ENCODE results near the gene NMNAT2. TPM values are rescaled to one million over a fixed set of nuclear protein-coding genes. Genes with fewer than 3 reads are reported as not detected.

The NMNAT2 gene
- total and polyA plus RNA-seq, 10 of the 15 experiments (the other 5 are each of a cell fraction or from before 2014, with no cell fraction given), result 0.02 to 2.0 (median 0.60) TPM

- no peaks in the 10 kb centered on the region for H3K4me1 ChIP-seq (ENCODE audit: control insufficient read depth, insufficient read depth, low read length)
- ATAC-seq (no peak), DNase-seq (ENCODE audit: low read depth, low spot score) (no peak), FAIRE-seq (no peak)
- no TSS peak for BruUV-seq (replicated peaks)
- POLR2A ChIA-PET, result no interaction called here
- 43% methylated on average over 8 of the region's 8 CpGs for WGBS (ENCODE audit: insufficient coverage, insufficient replicate concordance, low lambda C conversion rate, missing lambda C conversion rate)
- H3K36me3 ChIP-seq (ENCODE audit: control insufficient read depth in 2 of 2, insufficient read depth in 2 of 2, low read length in 1 of 2), result no peaks in the 10 kb centered on the region
- SMC1A ChIA-PET (ENCODE audit: uncharacterized antibody, unreplicated experiment), result no interaction called here
- CTCF ChIA-PET, result no interaction called here
- no peak overlapping the region for H3K9ac ChIP-seq (ENCODE audit: control insufficient read depth, insufficient read depth, low read length)
- no peak overlapping the region for H3K4me3 ChIP-seq
- in situ Hi-C loops (cut with MboI) (no loop called here), intact Hi-C loops (cut with micrococcal nuclease; ENCODE audit: unreplicated experiment) (no loop called here)
- RAD21 ChIA-PET (ENCODE audit: unreplicated experiment), result no interaction called here
- no peaks in the 10 kb centered on the region; a peak in 2 of 4 replicates for H3K27me3 ChIP-seq (replicated peaks in 1 of 2; ENCODE audit: control insufficient read depth in 2 of 2, insufficient read depth in 2 of 2, low read length in 1 of 2)
- H2AFZ ChIP-seq (ENCODE audit: control insufficient read depth, low read depth, low read length), result no peak overlapping the region
- no peaks in the 10 kb centered on the region for H3K9me3 ChIP-seq (replicated peaks; ENCODE audit: control insufficient read depth, insufficient read depth, low read length)
- H3K27ac ChIP-seq (ENCODE audit: control insufficient read depth, insufficient read depth), result no peak overlapping the region
- TF ChIP-seq RFX5 (IDR thresholded peaks at IDR 0.05; ENCODE audit: low read depth, low read length) (no peak), TARDBP (IDR thresholded peaks at IDR 0.05; ENCODE audit: borderline replicate concordance) (no peak), NR2C2 (IDR thresholded peaks at IDR 0.05; ENCODE audit: borderline replicate concordance, control insufficient read depth, insufficient read length, low read depth) (no peak), SREBF1 (IDR thresholded peaks at IDR 0.05; ENCODE audit: low read length) (no peak), RCOR1 (conservative IDR thresholded peaks at IDR 0.05; ENCODE audit: low read depth, low read length) (no peak), PKNOX1 (IDR thresholded peaks at IDR 0.05) (no peak), FOXM1 (IDR thresholded peaks at IDR 0.05; ENCODE audit: low read depth, low read length) (no peak), CBX5 (IDR thresholded peaks at IDR 0.05; ENCODE audit: low read depth) (no peak)
- H4K20me1 ChIP-seq (ENCODE audit: control insufficient read depth, insufficient read depth), result no peaks in the 10 kb centered on the region; the same call in 1 of the 2 replicates
- H3K4me2 ChIP-seq (ENCODE audit: control insufficient read depth, insufficient read depth), result no peak overlapping the region
- H3K79me2 ChIP-seq (ENCODE audit: control insufficient read depth, insufficient read depth, low read length), result no peaks in the 10 kb centered on the region
Measured at GRCh38 chr1:183370399-183371058, 47.7 kb downstream of the NMNAT2 start.

Measured in GM12878 (cell line).